SH-SY5Y (cell line): ENCODE data around the gene N4BP2.

ENCODE experiments used
- GATA2 ChIP-seq: IDR thresholded peaks from 2 replicates; pipeline ENCODE4 v1.6.1; 2011; ENCODE audit warnings: mild to moderate bottlenecking, low read depth, low read length
- GATA3 ChIP-seq: IDR thresholded peaks from 2 replicates; pipeline ENCODE4 v1.6.1; 2011; ENCODE audit warnings: low read depth, mild to moderate bottlenecking, low read length, moderate library complexity

Gene N4BP2

GRCh38 chr4:40058854-40059253, 2.2 kb downstream of the N4BP2 start:
- TF ChIP-seq GATA3 (no peak), GATA2 (no peak)

GRCh38 chr4:40059362-40059761, 2.7 kb downstream of the N4BP2 start:
- TF ChIP-seq GATA2 (no peak), GATA3 (no peak)

- no peak for TF ChIP-seq GATA2
- TF ChIP-seq GATA3 = no peak
Measured at GRCh38 chr4:40065010-40065409, 8.4 kb downstream of the N4BP2 start.

DNA sequence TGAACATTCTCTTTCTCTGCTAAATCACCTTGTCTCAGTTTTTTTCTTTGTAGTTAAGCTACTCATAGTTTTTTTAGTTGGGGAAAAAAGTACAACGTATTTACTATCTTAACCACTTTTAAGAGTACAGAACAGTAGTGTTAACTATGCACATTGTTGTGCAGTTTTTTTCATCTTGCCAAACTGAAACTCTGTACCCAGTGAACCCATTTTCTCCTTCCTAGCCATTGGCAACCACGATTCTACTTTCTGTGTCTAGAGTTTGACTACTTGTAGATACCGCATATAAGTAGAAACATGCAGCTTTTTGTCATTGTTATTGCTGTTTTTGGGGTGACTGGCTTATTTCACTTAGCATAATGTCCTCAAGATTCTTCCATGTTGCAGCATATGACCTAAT, 10.0 kb downstream of the N4BP2 start:
- TF ChIP-seq GATA3 = no peak

DNA sequence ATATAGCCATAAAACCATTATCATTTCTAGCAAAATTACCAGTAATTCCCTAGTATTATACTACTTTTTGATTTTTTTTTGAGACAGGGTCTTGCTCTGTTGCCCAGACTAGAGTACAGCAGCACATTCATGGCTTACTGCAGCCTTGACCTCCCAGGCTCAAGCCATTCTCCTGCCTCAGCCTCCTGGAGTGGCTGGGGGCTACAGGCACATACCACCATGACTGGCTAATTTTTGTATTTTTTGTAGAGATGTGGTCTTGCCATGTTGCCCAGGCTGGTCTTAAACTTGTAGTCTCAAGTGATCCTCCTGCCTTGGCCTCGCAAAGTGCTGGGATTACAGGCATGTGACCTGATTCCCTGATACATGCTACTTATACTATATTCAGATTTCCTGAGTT, 13.7 kb downstream of the N4BP2 start:
- TF ChIP-seq GATA2 (no peak), GATA3 (no peak)

GRCh38 chr4:40086421-40086820, 29.8 kb downstream of the N4BP2 start:
- no peak for TF ChIP-seq GATA2
- no peak for TF ChIP-seq GATA3

GRCh38 chr4:40087799-40088366, 31.2 kb downstream of the N4BP2 start:
- TF ChIP-seq GATA2 = no peak
- TF ChIP-seq GATA3 = no peak

GRCh38 chr4:40099010-40099409, 42.4 kb downstream of the N4BP2 start:
- TF ChIP-seq GATA3 (no peak), GATA2 (no peak)

- TF ChIP-seq GATA3 = no peak
- TF ChIP-seq GATA2 = no peak
Measured at GRCh38 chr4:40112027-40112792, 55.6 kb downstream of the N4BP2 start.

GRCh38 chr4:40114206-40114605, 57.6 kb downstream of the N4BP2 start:
- TF ChIP-seq GATA2 (no peak), GATA3 (no peak)

DNA sequence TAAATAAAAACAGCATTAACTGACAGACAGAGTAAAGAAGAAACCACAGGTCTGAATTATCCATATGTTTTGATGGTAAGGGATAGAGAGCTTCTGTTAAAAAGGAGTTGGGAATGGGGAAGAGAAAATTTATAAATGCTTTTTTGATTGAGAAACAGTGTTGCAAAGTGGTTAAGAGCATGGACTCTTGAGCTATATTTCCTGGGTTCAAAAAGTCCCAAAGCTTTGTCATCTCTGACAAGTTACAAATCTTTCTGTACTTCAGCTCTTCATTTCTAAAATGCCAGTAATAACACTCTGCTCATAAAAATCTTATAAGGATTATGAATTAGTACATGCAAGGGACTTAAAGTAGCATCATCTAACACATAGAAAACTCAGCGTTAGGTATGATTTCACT, 62.2 kb downstream of the N4BP2 start:
- no peak for TF ChIP-seq GATA3
- TF ChIP-seq GATA2 = no peak

DNA sequence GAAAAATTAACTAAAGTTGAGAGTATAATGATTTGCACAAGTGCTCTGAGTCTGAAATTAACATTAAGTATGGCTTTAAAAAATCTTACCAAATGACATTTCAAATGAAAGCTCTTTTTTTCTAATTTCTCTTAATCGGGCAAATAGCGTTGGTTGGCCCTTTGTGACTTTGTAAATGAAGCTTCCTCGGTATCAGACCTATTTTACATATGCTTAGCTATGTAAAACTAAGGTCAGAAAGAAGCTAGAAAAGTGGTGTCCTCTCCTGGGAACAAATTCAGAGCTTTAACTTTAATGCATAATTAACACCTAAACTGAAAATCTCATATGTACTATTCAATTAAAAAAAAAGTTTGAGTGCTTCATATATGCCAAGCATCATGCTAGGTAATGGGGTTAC, 62.7 kb downstream of the N4BP2 start:
- TF ChIP-seq GATA2 (no peak), GATA3 (no peak)

DNA sequence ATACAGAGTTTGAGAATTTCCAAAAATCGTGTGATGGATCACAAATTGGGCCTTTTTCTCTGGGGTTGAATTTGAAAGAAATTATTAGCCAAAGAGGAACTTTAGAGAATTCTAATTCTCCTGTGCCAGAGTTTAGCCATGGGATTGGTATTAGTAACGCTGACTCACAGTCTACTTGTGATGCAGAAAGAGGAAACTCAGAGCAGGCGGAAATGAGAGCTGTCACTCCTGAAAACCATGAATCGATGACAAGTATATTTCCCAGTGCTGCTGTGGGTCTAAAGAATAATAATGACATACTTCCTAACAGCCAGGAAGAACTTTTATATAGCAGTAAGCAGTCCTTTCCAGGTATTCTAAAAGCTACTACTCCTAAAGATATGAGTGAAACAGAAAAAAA, 64.9 kb downstream of the N4BP2 start:
- TF ChIP-seq GATA3 (no peak), GATA2 (no peak)

DNA sequence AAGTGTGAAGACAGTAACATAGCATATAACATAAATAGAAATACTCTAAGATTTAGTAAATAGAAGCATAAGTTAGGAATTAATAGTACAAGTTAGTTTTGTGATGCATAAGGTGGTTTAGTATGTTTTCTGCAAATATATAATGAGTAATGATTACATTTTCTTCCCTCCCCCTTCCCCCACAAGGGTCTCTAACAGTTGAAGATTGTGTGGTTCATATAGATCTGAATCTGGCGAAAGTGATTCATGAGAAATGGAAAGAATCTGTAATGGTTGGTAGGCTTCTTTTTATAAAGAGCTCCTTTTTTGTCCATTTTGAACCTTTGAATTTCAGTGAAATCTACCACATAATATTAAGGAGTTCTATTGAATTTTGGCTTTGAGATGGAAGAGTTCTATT, 66.3 kb downstream of the N4BP2 start:
- TF ChIP-seq GATA3 (no peak), GATA2 (no peak)

GRCh38 chr4:40124690-40125089, 68.0 kb downstream of the N4BP2 start:
- TF ChIP-seq GATA2 = no peak

- TF ChIP-seq GATA3 (no peak), GATA2 (no peak)
Measured at GRCh38 chr4:40130401-40131036, 73.9 kb downstream of the N4BP2 start.
